ENCODE measurements around the gene RBFOX1. TPM values are rescaled to one million over a fixed set of nuclear protein-coding genes. Genes with fewer than 3 reads are reported as not detected.

RBFOX1 gene
- total RNA-seq, 1 donor from 2014 or later = 79.5 TPM

DNA sequence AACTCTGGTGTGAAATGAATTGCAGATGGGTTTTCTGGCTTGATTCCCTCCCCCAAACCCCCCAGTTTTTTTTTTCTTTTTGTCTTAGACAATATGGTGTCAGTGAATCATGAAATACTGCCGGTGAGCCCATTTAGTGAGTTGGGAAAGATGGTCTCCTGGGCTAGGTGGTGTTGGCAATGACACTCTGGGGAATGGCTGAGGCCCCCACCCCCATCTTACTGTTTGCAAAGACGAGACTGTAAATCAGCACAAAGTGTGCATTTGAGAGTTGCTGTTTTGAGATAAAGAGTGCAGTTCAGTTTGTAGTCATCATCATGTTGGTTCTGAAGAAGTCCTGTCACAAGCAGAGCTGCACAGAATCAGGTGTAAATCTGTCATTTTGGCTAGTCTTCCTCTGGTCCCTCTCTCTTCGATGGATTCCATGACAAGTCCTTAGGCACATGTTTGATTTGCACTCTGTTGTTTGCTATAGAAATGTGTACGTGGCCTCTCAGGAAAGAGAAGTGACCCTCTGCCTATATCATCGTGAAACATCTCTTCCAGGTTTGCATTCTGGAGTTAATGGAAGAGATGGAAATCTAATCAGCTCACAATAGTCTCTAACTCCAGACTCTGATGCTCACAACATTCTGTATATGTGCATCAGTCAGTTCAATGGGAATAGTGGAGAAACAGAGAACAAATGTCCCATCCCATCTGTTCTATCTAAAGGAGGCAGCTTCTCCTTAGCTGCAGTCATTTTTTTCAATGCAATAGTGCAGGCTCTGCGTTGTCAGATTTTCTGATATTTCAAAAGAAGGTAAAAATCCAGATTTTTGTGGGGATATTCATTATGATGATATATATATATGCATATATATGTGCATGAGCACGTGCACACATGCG, 34.6 kb downstream of the RBFOX1 start:
- FAIRE-seq = no peak

GRCh38 chr16:7369204-7369603, 36.6 kb downstream of the RBFOX1 start:
- DNase-seq (ENCODE audit: low spot score in 2 of 2) (no peak), FAIRE-seq (no peak)

More for the DNA sequence above, 34.6 kb downstream of the RBFOX1 start:
- no peak for DNase-seq (ENCODE audit: low spot score in 2 of 2)

DNA sequence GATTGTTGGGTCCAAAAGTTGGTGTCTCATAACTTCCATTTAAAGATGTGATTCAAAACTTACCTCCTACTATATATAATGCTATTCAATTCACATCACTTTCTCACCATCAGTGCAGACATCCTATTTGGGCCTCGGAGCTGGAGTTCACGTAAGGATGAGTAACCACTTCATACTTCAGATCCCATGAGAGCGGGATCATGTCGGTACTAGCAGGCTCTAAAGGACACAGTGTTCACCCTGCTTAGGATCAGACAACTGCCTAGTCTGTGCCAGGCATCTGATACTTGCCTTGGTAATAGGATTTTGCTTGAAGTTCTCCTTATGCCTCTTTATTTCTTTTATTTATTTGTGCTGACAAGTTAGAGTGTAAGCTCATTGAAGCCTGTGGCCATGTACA, 39.5 kb downstream of the RBFOX1 start:
- DNase-seq (ENCODE audit: low spot score in 2 of 2) (no peak), FAIRE-seq (no peak)

DNA sequence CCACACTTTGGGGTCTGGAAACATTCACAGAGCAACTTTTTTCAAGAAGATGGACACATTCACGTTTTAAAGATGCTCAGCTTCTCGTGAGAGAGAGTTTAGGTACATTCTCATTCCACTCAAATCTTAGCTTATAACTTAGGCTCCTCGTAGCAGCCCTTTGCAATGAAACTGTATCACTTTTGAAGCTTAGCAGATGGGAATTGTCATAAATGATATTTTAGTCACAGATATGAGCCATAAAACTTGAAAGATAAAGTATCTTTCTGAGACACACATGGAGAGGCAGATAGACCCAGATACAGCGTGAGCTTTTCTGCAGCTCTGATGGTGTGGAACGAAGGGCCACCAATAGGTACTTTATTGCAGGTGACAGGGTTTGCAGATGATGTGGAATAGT, 41.1 kb downstream of the RBFOX1 start:
- DNase-seq (ENCODE audit: low spot score in 2 of 2) (no peak), FAIRE-seq (no peak)

DNA sequence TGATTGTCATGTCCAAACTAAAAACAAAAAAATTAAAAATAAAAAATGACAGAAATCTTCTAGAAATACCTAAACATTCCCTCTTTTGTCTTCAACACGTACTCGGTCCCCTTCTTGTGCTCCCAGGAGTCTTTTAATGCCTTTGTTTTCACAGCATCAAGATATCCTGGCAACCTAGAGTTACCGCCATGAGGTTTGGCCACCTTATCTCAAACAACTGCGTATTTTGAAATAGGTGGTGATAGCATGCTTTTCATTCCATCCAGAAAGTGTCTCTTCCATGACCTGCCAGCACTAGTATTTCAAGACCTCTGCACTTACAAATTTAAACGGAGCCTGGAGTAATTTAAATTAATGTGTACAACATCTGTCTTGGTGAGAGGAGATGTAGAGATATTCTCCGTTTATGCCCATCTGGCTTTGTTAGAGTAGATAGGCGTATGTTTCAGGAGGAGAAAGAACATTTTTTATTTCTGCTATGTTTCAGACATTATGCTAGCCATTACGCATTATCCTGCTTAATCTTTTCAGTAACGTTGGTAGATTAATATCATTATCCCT, 42.0 kb downstream of the RBFOX1 start:
- no peak for FAIRE-seq
- no peak for DNase-seq (ENCODE audit: low spot score in 2 of 2)

DNA sequence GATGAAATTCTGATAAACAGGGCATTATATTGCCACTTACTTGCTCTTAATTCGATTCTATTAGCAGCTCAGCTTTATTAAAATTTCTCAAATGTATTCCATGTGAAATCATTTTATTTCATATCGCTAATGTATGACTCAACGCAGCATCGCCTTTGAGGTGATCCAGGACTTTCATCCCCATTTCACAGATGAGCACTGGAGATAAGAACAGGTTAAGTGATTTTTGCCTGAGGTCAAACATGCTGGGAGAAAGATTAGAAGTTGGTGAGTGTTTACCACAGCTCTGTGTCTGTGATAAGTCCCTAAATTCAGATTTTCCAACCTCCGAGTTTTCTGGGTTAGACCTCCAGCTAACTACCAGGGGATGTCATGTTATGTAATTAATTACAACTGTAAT, 43.6 kb downstream of the RBFOX1 start:
- FAIRE-seq (no peak), DNase-seq (ENCODE audit: low spot score in 2 of 2) (no peak)

DNA sequence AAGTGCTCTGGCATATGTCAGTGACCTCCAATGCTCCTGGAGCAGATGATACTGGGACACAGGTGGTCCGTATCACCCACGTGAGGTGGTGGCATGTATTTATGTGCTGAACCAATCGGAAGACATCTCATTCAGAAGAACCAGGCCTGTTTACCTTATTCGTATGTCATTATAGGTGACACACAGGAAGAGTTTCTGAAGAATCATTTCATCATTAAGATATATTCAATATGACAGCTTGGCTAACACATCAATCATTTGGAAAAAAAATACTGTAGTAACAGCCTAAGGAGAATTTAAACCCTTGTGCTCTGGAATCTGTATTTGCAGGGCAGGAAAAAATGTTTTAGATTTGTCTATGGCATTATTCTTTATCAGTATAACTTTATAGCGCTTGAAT, 44.6 kb downstream of the RBFOX1 start:
- no peak for DNase-seq (ENCODE audit: low spot score in 2 of 2)
- FAIRE-seq = no peak

GRCh38 chr16:7378024-7378695, 45.5 kb downstream of the RBFOX1 start:
- FAIRE-seq (no peak), DNase-seq (ENCODE audit: low spot score in 2 of 2) (no peak)

- DNase-seq (ENCODE audit: low spot score in 2 of 2) = no peak
- FAIRE-seq = no peak
Observed at GRCh38 chr16:7380441-7380840, 47.8 kb downstream of the RBFOX1 start.

DNA sequence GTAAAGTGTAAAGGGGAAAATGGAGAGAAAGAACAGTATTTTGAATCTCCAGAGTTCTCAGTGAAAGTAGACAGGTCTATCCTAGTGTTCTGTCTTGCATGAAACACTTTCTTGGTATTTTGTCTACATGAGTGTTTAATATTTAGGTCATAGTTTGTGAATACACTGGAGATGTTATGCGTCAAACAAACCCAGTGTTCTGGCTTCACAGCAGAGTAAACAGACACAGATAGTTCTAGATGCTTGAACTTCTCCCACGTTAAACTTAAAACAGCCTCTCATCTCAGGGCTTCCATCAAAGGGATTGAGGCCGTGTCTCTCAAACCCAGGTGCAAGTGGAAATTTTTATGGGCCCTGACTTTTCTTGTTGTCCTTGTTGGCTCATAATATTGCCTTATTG, 48.3 kb downstream of the RBFOX1 start:
- no peak for DNase-seq (ENCODE audit: low spot score in 2 of 2)
- no peak for FAIRE-seq

GRCh38 chr16:7381671-7382070, 49.0 kb downstream of the RBFOX1 start:
- DNase-seq (ENCODE audit: low spot score in 2 of 2) (no peak), FAIRE-seq (no peak)

GRCh38 chr16:7382521-7382920, 49.9 kb downstream of the RBFOX1 start:
- no peak for FAIRE-seq
- no peak for DNase-seq (ENCODE audit: low spot score in 2 of 2)

DNA sequence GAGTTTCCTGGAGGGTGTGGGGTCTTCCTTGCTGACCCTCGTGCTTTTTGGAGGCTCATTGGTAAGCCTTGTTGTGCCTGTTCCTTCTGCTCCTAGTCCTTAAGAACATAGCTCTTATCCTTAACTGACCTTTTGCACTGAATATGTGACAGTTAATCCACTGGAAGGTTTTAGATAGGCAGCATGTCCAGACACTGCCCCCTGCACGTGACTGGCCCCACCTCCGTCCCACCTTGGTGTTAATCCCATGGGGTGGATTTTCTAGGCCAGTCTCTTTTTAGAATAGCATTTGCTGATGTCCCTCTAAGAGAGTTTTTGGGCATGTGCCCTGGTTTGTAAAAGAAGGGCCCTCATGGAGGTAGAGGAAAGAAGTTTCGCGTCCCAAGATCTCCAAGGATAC, 58.3 kb downstream of the RBFOX1 start:
- no peak for FAIRE-seq

DNA sequence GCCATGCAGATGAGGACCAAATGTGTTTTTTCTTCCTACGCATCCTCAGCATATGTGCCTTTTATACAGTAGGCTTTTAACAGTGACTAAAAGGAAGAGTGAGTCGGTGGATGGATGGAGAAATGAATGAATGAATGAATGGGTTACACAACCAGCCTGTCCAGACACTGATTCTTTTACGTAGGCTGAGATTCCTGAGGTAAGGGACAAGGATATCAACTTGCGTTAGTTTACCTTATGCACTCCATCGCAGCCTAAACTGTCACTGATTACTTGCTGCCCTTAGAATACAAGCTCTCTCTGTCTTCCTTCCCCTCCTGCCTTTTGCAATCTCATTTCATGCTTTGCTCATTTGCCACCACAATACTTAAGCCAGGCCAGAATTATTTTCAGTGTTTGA, 59.0 kb downstream of the RBFOX1 start:
- FAIRE-seq (no peak), DNase-seq (ENCODE audit: low spot score in 2 of 2) (no peak)

More for the DNA sequence above, 58.3 kb downstream of the RBFOX1 start:
- no peak for DNase-seq (ENCODE audit: low spot score in 2 of 2)

- DNase-seq (ENCODE audit: low spot score in 2 of 2) (no peak), FAIRE-seq (no peak)
Observed at GRCh38 chr16:7392206-7392605, 59.6 kb downstream of the RBFOX1 start.

- DNase-seq (ENCODE audit: low spot score in 2 of 2) = no peak
- no peak for FAIRE-seq
Observed at GRCh38 chr16:7393680-7394079, 61.0 kb downstream of the RBFOX1 start.

DNA sequence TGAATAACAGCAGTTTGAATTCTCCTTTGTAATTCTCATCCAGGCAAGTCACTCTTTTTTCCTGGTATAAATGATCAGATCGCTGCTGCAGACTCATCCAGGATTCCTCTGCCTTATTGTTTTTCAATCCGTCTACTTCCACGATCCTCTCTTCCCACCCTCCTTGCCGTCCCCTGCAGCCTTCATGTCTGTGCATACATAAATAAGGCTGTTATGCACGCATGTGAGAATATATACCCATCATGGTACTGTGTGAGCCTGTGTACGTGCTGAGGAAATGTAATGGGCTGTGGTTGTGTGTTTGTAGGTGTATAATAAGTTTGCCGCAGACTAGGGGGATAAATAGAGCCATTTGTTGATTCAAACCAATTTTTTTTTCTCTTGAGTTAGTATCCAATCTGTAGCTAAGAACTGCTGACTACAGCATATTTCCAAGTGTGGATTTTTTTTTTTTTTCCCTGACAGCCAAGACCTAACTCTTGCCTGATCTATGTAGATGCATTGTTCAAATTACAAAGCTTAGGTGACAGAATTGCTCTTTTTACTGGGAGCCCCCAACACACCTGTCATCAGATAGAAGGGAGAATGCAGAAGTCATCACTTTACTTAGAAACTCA, 62.2 kb downstream of the RBFOX1 start:
- FAIRE-seq (no peak), DNase-seq (ENCODE audit: low spot score in 2 of 2) (no peak)

GRCh38 chr16:7397901-7398300, 65.3 kb downstream of the RBFOX1 start:
- no peak for FAIRE-seq
- DNase-seq (ENCODE audit: low spot score in 2 of 2) = no peak

GRCh38 chr16:7398536-7398935, 65.9 kb downstream of the RBFOX1 start:
- FAIRE-seq = no peak
- no peak for DNase-seq (ENCODE audit: low spot score in 2 of 2)

GRCh38 chr16:7399296-7399695, 66.7 kb downstream of the RBFOX1 start:
- no peak for DNase-seq (ENCODE audit: low spot score in 2 of 2)
- no peak for FAIRE-seq
